KMS-11 (cell line): ENCODE measurements around the gene UNC5B.

Experiments used
- H2AFZ ChIP-seq: fragments of 200-600 bp; sonication (generic); 2 replicates; pipeline ENCODE4 v1.6.1; 2016; ENCODE audit warnings: antibody characterized with exemption, mixed run types, low read depth
- H3K27ac ChIP-seq: fragments of 200-600 bp; sonication (generic); 2 replicates; pipeline ENCODE4 v1.6.1; 2016; ENCODE audit warnings: mild to moderate bottlenecking, mixed run types
- H3K27me3 ChIP-seq: fragments of 200-600 bp; sonication (generic); 2 replicates; pipeline ENCODE4 v1.6.1; 2017; ENCODE audit warnings: mild to moderate bottlenecking, low read depth, mixed run types, moderate library complexity; ENCODE audit not compliant: insufficient read depth
- H3K36me3 ChIP-seq: fragments of 200-600 bp; sonication (generic); 2 replicates; pipeline ENCODE4 v1.6.1; 2017; ENCODE audit warnings: mild to moderate bottlenecking, mixed run types; ENCODE audit not compliant: insufficient read depth
- H3K4me1 ChIP-seq: fragments of 200-600 bp; sonication (generic); 2 replicates; pipeline ENCODE4 v1.6.1; 2016; ENCODE audit warnings: mild to moderate bottlenecking, low read depth, mixed run types; ENCODE audit not compliant: poor library complexity, severe bottlenecking
- H3K4me2 ChIP-seq: fragments of 200-600 bp; sonication (generic); 2 replicates; pipeline ENCODE4 v1.7.0; 2016; ENCODE audit warnings: mild to moderate bottlenecking, mixed run types
- H3K4me3 ChIP-seq: fragments of 200-600 bp; sonication (generic); IDR thresholded peaks from 2 replicates; pipeline ENCODE4 v1.6.1; 2017; ENCODE audit warnings: low read depth, low read length, mixed read lengths; ENCODE audit not compliant: insufficient read depth
- H3K79me2 ChIP-seq: fragments of 200-600 bp; sonication (generic); 2 replicates; pipeline ENCODE4 v1.6.1; 2016; ENCODE audit warnings: low read depth, mixed run types; ENCODE audit not compliant: insufficient read depth
- H3K9ac ChIP-seq: fragments of 200-600 bp; sonication (generic); 2 replicates; pipeline ENCODE4 v1.6.1; 2016; ENCODE audit warnings: mild to moderate bottlenecking, mixed run types
- H4K20me1 ChIP-seq: fragments of 200-600 bp; sonication (generic); 2 replicates; pipeline ENCODE4 v1.6.1; 2016; ENCODE audit warnings: mild to moderate bottlenecking, mixed run types; ENCODE audit not compliant: insufficient read depth
- TF ChIP-seq, protein P1 (sequence below): fragments of 200-600 bp; sonication (generic); conservative IDR thresholded peaks from 2 replicates; pipeline ENCODE4 v1.6.1; 2017; ENCODE audit warnings: low read depth, mild to moderate bottlenecking, antibody characterized with exemption, low read length, moderate library complexity, mixed read lengths

UNC5B gene

DNA sequence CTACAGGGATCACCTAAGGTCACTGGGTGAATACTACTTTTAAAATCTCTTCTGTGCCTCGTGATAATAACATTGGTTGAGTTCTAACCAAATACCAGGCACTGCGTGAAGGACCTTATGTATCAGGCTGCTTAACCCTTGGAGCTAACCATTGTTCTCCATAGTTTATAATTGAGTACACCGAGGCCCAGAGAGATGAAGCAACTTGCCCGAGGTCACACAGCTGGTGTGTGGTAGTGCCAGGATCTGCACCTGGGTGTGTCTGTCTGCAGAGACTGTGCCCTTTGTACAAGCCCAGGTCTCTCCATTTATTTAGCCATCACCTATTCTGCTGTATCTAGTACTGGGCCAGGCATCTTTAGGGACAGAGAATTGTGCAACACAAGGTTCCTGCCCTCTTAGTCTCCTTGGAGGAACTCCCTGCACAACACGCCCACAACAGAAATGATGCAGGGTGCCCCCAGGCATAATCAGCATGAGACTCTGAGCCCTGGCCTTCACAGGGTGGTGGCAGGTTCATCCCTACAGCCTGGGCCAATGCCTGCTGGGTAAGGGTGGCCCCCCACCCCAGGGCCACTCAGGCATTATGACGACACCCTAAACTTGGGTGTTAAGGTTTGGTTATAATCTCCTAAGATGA lies 31.5 kb downstream of the UNC5B start:
- Histone ChIP-seq H3K27ac (no peak overlapping the region), H3K9ac (no peak overlapping the region), H3K79me2 (no peaks in the 10 kb centered on the region), H3K27me3 (peaks cover 2% of the 10 kb centered on the region; the same call in 1 of the 2 replicates), H3K36me3 (no peaks in the 10 kb centered on the region), H3K4me1 (no peaks in the 10 kb centered on the region), H4K20me1 (no peaks in the 10 kb centered on the region), H3K4me3 (no peak overlapping the region), H2AFZ (no peak overlapping the region), H3K4me2 (no peak overlapping the region)
- TF ChIP-seq, protein P1, sequence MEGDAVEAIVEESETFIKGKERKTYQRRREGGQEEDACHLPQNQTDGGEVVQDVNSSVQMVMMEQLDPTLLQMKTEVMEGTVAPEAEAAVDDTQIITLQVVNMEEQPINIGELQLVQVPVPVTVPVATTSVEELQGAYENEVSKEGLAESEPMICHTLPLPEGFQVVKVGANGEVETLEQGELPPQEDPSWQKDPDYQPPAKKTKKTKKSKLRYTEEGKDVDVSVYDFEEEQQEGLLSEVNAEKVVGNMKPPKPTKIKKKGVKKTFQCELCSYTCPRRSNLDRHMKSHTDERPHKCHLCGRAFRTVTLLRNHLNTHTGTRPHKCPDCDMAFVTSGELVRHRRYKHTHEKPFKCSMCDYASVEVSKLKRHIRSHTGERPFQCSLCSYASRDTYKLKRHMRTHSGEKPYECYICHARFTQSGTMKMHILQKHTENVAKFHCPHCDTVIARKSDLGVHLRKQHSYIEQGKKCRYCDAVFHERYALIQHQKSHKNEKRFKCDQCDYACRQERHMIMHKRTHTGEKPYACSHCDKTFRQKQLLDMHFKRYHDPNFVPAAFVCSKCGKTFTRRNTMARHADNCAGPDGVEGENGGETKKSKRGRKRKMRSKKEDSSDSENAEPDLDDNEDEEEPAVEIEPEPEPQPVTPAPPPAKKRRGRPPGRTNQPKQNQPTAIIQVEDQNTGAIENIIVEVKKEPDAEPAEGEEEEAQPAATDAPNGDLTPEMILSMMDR: no peak

DNA sequence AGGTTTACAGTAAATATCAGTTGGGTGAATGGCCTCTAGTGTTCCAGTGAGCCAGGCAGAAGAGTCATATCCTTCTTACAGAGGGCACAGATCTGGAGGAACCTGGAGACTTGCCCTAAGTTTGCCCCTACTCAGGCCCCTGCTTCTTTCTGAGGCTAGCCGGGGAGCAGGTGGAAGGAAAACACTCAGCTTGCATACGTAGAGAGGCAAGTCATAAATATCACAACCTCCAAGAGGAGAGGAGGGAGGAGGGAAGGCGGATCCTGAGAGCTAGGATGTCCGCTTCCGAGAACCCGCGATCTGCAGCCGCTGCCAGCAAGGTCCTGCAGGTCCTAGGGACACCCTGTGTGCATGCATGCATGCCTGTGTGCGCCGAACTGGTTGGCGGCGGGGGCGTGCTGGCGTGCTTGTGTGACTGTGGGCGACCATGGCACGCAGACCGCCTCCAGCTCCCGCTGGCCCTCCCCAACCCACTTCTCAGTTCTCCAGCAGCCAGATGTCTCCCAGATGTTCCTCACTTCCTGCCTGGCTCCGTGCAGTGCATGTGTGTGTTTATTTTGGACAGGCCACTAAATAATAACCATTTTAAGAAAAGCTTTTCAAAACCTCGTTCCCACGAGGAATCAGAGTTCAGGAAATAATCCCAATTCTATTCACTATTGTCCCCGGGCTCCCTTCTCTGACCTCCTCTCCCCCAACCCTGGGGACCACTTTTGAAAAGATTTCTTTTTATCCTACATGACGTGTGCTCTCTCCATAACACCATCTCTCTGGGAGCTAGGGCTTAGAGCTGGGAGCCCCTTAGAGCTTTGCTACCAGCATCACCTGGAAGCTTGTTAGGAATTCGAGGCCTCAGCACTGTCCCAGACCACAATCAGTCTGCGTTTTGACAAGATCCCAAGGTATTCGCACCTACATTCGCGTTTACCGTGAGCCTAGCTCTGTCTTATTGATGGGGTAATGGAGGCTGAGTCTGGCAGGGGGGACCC lies 32.4 kb downstream of the UNC5B start:
- H3K4me2 ChIP-seq: no peak overlapping the region
- H2AFZ ChIP-seq: no peak overlapping the region
- no peaks in the 10 kb centered on the region for H4K20me1 ChIP-seq
- no peak overlapping the region for H3K4me3 ChIP-seq
- no peak overlapping the region for H3K27ac ChIP-seq
- H3K79me2 ChIP-seq: no peaks in the 10 kb centered on the region
- H3K36me3 ChIP-seq: no peaks in the 10 kb centered on the region
- H3K9ac ChIP-seq: no peak overlapping the region
- H3K4me1 ChIP-seq: no peaks in the 10 kb centered on the region
- TF ChIP-seq, protein P1: no peak
- peaks cover 2% of the 10 kb centered on the region; the same call in 1 of the 2 replicates for H3K27me3 ChIP-seq

DNA sequence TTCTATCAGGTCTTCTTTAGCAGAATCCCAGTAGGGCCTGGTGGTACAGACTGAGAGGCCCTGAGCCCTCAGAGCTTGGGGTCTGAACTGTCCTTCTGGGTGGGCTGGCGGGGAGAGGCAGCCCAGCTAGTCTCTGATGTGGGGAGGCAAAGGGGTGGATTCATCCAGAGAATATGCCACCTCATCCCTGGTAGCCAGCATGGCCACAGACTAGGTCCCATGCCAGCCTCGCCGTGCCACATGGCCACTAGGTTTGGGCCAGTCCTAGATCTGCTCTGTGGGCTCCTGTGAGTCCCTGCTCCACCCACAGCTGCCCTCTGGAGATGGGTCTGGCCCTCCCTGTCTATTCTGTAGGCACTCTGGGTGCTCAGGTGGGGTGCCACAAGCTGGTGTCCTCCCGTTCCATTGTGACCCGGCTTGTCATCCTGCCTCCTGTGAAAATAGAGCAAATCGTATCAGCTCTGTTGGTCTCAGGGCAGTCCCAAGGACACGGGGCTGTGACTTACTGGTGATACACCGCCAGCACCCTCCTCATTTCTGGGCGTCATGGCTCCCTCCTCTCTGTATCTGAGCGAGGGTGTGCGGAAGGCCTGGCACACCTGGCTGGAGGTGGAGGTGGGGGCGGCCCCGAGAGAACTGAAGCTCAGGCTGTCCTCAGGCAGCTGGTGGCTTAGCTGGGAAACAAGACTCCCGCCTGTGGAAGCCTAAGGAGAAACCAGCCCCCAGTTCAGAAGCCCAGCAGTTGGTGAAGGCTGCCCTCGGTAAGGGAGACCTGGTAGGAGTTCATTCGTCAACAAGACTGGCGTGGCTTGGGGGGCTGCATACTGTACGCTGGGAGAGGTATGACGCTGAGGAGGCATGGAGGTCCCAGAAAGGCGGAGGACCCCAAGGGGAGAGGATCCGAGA lies 33.3 kb downstream of the UNC5B start:
- Histone ChIP-seq H3K27ac (no peak overlapping the region), H3K27me3 (peaks cover 2% of the 10 kb centered on the region; the same call in 1 of the 2 replicates), H4K20me1 (no peaks in the 10 kb centered on the region), H2AFZ (no peak overlapping the region), H3K79me2 (no peaks in the 10 kb centered on the region), H3K36me3 (no peaks in the 10 kb centered on the region), H3K4me2 (no peak overlapping the region), H3K9ac (no peak overlapping the region), H3K4me1 (no peaks in the 10 kb centered on the region), H3K4me3 (no peak overlapping the region)
- TF ChIP-seq, protein P1: no peak
